ENCODE measurements around the gene ERN1.

GRCh38 chr17:64146418-64147109, 16.6 kb upstream of the ERN1 start:
- TF ChIP-seq, protein P1, sequence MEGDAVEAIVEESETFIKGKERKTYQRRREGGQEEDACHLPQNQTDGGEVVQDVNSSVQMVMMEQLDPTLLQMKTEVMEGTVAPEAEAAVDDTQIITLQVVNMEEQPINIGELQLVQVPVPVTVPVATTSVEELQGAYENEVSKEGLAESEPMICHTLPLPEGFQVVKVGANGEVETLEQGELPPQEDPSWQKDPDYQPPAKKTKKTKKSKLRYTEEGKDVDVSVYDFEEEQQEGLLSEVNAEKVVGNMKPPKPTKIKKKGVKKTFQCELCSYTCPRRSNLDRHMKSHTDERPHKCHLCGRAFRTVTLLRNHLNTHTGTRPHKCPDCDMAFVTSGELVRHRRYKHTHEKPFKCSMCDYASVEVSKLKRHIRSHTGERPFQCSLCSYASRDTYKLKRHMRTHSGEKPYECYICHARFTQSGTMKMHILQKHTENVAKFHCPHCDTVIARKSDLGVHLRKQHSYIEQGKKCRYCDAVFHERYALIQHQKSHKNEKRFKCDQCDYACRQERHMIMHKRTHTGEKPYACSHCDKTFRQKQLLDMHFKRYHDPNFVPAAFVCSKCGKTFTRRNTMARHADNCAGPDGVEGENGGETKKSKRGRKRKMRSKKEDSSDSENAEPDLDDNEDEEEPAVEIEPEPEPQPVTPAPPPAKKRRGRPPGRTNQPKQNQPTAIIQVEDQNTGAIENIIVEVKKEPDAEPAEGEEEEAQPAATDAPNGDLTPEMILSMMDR (IDR thresholded peaks at IDR 0.05) = no peak
- no peak for TF ChIP-seq POLR2A (IDR thresholded peaks at IDR 0.05)

Measured in Peyer's patch (tissue), 4 donors.